GM21528 (cell line): ENCODE results near the gene B3GAT3.
A peak's percentile ranks its signal among the peaks of the same experiment; 100 is the strongest.
"Not testable (repeated sequence)": the region's sequence is repeated elsewhere in the genome, so short reads cannot be mapped to it uniquely, and the experiment has no call there.

Experiments used
- ATAC-seq: cut with Tn5 transposase; IDR thresholded peaks from one replicate; pipeline ENCODE4 v1.9.1; 2021; ENCODE audit warnings: mild to moderate bottlenecking, moderate library complexity; ENCODE audit not compliant: unreplicated experiment, low FRiP score

B3GAT3 gene

DNA sequence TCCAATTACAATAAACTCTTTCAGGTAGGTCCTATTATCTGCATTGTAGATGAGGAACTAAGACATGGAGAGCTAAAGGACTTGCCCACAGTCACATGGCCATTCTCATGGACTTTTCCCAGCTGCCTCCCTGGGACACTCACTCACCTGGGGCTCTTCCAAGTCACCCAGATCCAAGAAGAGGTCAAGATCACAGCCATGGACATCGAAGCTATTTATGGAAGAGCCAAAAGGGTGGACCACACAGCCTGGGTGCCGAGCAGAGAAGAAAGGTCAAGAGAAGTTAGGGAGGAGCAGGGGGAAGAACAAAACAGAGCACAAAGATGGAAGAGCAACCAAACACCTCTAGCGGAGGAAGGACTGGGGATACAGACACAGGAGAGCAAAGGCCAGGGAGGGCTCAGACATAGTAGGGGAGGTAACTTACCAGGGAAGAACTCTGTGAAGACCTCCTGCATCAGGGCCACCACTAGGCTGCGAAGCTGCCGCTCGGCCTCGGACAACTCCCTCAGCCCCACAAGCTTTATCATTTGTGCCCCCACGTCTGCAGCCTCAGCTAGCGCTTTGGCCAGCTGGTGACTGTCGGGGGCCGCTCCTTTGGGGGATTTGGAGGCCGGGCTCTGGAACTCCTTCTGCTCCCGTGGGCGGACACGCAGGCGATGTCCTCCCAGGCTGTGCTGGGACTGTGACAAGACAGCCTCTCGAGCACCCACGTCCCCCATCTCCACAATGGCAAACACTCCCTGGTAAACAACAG, 40.6 kb downstream of the B3GAT3 start:
- ATAC-seq = no peak

DNA sequence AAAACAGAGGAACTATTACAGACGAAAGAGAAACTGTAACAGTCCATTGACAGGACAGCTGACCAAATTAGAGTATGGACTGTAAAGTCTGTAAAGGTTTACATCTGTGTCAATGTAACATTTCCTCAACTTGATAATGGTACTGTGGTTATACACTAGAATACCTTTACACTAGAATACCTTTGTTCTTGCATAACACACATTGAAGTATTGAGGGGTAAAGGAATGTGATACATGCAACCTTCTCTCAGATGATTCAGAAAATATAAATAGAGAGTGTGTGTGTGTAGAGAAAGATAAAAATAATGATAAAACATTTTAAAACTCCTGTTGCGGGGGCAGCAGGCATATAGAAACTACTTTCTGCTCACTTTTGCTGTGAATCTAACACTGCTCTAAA, 42.5 kb downstream of the B3GAT3 start:
- ATAC-seq = no peak

- ATAC-seq = no peak
These were observed 43.2 kb downstream of the B3GAT3 start for GRCh38 chr11:62578541-62578940.

DNA sequence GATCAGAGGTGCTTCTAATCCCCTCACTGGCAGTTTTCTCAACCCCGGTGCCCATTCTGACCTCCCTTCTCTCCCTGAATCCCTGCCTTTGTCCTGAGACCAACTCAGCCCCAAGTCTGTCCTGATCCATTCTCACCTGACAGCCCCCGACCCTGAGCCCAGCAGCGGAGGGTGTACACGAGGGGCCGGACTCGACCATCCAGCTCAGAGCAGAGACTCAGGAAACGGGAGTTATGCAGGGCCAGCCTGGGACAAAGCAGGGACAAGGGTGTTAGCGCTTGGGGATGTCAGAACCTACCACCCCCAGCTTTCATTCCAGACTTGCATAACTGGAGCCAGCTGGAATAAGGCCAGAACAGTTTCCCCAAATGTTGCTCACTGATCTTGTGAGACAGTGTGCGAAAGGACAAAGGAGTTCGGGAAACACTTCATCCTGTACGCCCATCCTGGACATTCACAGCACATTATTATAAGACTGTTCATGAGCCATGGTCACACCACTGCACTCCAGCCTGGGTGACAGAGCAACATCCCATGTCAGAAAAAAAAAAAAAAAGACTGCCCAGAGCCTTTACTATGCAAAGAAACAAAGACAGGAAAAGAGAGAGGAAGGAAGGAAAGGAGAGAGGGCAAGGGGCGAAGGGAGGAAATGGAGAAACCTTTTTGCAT, 44.6 kb downstream of the B3GAT3 start:
- no peak for ATAC-seq

- ATAC-seq = no peak
These were observed 45.9 kb downstream of the B3GAT3 start for GRCh38 chr11:62575837-62576236.

- ATAC-seq = no peak
These were observed 46.6 kb downstream of the B3GAT3 start for GRCh38 chr11:62575156-62575555.

- peak; percentile 14 for ATAC-seq
These were observed 47.3 kb downstream of the B3GAT3 start for GRCh38 chr11:62574363-62575071.

GRCh38 chr11:62573592-62574362, 48.0 kb downstream of the B3GAT3 start, which contains the start of gene EEF1G:
Gene EEF1G (minus strand): TSS chr11:62573891. CDS start chr11:62573842, 49 bp downstream.
- peak; percentile 80 for ATAC-seq

- ATAC-seq = no peak
These were observed 48.7 kb downstream of the B3GAT3 start for GRCh38 chr11:62573006-62573591.

GRCh38 chr11:62572431-62572830, 49.4 kb downstream of the B3GAT3 start:
- no peak for ATAC-seq

DNA sequence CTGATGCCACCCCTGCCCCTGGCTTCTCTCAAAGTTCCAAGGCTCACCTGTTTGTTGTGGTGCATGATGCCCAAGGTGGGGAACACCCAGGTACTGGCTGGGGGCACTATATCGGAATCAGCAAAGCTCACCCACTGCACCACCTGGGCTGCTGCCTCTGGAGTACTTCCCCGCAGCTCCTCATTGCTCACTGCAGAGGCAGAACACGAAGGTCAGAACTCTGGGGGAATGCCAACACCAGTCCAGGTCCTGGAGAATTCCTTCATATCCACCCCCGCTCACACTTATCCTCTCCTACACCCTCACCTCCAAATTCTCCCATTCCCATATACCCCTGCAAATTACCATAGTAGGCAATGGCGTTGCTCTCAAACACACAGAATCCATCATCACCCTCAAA, 50.3 kb downstream of the B3GAT3 start:
- ATAC-seq = not testable (repeated sequence)

DNA sequence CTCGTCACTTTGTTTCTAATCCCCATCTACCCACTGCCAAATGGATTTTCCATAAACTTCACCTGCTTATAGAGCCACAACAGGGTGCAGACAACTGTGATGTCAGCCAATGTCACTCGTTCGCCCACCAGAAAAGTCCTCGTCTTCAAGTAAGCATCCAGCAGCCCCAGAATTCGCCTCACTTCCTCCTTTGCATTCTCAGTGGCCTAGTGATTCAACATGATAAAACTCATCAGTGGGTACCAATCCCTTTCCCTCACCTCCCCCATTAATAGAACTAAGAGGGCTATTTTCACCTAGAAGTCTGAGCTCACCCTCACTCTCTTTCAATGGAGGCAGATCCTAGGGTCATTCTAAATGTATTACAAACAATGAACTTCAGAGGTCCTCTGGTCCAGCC, 50.9 kb downstream of the B3GAT3 start:
- not testable (repeated sequence) for ATAC-seq

DNA sequence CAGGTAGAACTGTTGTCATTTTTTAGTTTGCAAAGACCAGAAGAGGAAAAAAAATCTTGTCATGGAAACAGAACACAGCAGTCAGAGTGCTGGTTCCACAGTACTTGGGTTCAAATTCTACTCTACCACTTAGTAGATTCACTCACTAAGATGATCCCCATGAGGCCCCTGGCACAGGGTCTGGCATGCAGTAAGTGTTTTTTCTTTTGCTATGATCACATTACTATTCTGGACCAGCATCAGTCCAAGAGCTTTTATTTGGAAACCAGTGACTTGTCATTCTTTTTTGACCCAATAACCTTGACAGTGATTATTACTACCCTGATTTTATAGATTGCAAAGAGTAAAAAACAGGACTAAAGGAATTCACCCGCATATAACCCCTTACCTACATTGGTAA, 52.2 kb downstream of the B3GAT3 start:
- no peak for ATAC-seq

DNA sequence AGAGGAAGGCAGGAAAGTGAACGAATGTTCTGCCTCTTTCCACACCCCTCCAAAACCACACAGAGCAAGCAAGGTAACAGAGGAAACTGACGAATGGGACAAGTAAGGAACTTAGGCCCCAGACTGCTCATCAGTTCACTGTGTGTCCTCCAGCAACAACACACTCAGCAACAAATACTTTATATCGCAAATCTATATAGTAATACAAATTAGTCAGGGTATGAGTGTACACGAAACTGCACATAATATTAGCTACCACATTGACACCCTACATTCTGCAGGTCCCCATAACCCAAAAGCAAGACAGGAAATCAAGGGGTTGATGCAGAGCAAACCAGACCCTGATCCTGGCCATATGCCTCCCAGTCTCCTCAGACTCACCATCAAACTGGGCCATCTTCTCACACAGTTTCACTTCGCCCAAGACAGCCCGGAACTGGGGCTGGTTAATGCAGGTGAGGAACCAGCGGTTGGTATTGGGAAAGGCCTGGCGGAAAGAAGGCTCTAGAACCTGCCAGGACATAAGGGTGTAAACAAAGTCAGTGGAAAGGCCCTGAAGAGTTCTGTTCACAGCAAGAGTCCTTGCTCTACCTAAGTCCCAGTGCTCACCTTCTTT, 54.7 kb downstream of the B3GAT3 start:
- ATAC-seq = no peak

DNA sequence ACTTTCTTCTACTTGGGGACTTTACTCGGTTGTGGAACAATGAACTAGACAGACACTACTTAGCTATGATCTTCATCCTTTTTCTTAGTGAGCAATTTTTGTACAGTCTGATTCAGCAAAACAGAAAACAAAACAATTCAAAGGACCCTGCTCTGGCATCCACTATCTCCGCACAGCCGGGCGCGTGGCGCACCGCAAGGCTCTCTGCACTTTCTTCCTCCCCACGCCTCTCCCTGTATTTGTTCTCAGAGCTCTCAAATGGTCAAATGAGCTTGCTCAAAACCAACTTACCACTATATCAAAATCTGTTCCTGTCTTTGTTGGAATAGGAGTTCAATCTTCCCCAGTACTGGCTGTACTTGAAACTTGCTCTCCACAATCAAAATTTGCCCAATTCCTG, 55.5 kb downstream of the B3GAT3 start:
- ATAC-seq = no peak
